Dermis blood vessel endothelial cell (primary cell): ENCODE results near the gene ALDH1A2. TPM values are rescaled to one million over a fixed set of nuclear protein-coding genes. Genes with fewer than 3 reads are reported as not detected.

Experiments
- DNase-seq: peaks from one replicate; pipeline ENCODE4 v3.0.0; 2010
- total RNA-seq: library from RNA; depleted of rRNA; stranded (reverse); fragments of >200 nt; gene quantifications from 2 replicates; pipeline ENCODE4 v1.2.3, GENCODE V29; 2014

Gene ALDH1A2
- total RNA-seq, 1 donor from 2014 or later = 29.4 TPM

GRCh38 chr15:57943171-57943570, 122.3 kb downstream of the ALDH1A2 start:
- no peak for DNase-seq

- no peak for DNase-seq
Measured at GRCh38 chr15:57941816-57942215, 123.7 kb downstream of the ALDH1A2 start.

DNA sequence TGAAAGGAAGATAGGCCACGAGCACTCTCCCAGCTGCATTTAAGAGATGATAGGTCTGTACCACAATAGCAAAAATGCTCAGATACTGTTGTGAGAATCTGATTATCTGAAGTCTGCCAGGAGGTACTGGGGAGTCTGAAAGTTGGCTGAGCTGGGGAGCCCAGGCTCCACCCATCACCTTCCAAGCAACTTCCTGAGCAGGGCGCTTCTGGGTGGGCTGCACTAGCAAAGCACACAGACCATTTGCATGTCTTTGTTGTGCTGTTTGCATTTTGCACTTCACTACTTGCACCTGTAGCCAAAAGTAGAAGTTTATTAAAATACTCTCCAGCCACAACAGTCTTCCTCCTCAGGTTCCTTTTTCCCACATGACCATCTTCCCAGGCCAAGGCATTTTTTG, 133.2 kb downstream of the ALDH1A2 start:
- DNase-seq = no peak

- DNase-seq = no peak
Measured at GRCh38 chr15:57931570-57931969, 133.9 kb downstream of the ALDH1A2 start.

- no peak for DNase-seq
Measured at GRCh38 chr15:57927091-57927631, 138.3 kb downstream of the ALDH1A2 start.

DNA sequence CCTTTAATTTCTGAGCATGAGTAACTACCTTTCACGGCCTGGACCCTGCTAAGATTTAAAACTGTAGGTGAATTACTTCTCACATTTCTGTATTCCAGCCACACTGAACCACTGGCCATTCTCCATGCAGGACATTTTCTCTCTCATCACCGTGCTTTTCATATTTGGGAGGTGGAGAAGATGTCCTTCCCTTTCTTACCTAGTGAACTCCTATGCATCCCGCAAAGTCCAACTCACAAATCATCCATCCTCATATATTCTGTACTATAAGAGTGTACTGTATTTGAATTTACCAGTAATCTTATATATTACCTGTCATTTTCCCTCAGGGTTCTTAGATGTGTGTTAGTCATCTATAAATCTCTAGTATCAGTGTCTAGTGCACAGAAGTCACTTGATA, 139.9 kb downstream of the ALDH1A2 start:
- DNase-seq = no peak

GRCh38 chr15:57924598-57924997, 140.9 kb downstream of the ALDH1A2 start:
- no peak for DNase-seq

GRCh38 chr15:57923750-57924149, 141.8 kb downstream of the ALDH1A2 start:
- DNase-seq = peak; percentile 64

- DNase-seq = peak; percentile 76
Measured at GRCh38 chr15:57923306-57923705, 142.2 kb downstream of the ALDH1A2 start.

- peak; percentile 84 for DNase-seq
Measured at GRCh38 chr15:57922776-57923175, 142.7 kb downstream of the ALDH1A2 start.

DNA sequence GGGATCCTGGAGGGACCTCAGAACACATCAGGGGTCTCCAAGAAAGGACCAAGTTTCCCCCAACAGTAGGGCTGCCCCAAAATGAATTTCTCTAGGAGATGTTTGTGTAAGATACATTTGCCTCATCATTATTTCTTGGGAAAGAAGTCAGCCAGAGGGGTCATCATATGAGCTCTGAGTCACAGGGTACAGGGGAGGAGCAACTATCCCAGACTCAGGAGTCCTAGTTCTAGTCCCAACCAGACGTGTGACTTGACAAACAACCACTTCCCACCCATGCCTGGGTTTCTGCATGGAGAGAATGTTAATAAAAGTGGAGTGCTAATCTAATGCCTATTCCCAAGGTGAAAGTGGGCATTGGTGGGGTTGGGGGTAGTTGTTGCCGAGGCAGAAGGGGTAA, 144.1 kb downstream of the ALDH1A2 start:
- DNase-seq = no peak

DNA sequence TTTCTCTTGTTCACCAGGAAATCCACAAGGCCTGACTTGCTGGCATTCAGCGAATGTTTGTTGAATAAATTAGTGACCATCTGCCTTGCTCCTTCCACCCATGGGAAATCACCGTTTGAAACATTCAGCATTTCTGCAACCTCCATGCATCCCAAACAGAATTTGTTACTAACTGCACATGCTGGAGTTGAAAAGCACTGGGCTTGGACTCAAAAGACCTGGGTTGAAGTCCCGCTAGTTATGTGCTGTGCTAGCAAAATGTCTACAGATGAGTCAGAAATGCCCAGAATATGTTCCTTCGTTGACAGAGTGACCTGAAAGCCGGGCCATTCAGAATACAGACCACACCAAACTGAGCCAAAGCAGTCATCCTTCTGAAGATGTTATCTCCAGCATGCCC, 144.6 kb downstream of the ALDH1A2 start:
- DNase-seq = peak; percentile 15

DNA sequence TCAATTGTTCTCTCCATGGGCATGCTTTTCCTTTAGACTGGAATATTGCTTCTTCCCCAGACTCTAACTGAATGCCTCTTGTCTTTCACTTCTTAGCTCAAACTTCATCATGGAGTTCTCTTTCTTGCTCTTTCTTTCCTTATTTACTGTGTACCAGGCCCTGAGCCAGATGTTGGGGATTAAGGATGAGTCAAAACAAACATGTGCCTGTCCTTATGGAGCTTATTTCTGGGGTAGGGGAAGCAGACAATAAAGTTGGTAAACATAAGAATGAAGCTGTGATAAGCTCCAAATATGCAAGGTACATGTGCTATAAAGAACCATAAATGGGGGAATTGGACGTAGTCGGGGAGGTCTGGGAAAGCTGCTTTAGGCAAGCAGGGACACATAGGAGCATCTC, 145.8 kb downstream of the ALDH1A2 start:
- DNase-seq = no peak

GRCh38 chr15:57917998-57918397, 147.5 kb downstream of the ALDH1A2 start:
- DNase-seq = no peak

DNA sequence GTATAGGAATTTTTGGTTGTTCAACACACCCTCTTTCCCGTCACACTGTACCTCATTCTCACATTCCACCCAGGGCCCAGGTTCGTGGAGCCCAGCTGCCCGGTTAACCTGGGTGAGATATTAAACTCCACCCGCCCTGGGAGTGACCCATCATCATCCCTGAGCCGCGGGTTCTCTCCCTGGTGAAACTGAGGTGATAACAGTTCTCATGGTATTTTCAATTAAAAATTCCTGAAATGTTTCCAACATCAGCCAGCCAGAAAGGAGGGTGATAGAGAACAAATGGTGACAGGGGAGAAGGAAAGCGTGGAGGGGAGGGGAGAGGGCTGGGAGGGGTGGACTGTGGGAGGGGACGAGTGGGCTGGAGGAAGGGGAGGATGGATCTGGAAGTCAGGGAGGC, 148.8 kb downstream of the ALDH1A2 start:
- no peak for DNase-seq

DNA sequence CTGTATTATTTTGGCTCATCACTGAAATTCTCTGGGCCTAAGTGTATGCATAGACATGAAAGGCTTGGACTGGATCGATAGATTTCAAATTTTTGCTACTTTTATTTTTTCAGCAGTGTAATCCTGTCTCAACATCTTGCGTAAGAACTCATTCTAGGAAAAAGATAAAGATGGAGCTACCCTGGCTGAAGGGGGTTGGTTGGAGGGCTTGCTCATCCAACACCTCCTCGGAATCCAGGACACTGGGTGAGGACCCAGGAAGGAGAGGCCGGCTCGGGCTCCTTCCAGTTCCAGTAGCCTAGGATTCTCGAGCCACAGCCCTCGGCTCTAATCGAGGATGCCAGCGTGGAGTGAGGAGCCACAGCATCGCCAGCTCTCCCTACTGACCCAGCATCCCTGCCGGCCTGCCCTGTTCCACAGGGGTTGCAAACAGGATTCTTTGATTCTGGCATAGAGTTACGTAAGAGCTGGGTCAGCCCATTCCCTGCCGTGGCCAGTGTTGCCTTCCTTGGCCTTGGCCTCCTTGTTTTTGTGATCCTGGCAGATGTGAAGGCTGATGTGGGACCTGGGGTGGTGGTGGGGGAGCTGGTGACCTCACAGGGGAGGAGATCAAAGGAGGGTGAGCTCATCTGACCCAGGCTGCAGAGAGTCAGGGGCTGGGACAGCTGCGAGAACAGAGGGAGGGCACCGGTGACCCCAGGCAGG, 149.5 kb downstream of the ALDH1A2 start:
- DNase-seq = no peak

GRCh38 chr15:57914350-57915055, 151.0 kb downstream of the ALDH1A2 start:
- DNase-seq = peak; percentile 10

DNA sequence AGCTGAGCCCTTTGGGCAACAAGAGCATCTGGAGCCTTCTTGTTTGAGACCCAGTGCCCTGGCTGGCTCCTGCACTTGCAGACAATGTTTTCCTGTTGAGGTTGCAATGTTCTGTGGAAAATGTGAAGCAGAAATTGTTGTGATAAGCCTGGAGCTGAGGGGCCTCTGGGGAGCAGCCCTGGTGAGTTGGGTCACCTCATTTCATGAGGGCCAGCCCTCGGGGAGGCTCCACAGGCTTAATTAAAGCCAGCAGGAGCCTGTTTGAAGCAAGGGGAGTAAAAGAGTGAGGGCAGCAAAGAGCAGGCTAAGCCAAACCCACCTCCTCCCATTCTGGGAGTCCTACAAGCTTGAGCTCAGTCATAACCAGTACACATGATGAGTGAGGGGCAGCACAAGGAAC, 154.3 kb downstream of the ALDH1A2 start:
- no peak for DNase-seq

DNA sequence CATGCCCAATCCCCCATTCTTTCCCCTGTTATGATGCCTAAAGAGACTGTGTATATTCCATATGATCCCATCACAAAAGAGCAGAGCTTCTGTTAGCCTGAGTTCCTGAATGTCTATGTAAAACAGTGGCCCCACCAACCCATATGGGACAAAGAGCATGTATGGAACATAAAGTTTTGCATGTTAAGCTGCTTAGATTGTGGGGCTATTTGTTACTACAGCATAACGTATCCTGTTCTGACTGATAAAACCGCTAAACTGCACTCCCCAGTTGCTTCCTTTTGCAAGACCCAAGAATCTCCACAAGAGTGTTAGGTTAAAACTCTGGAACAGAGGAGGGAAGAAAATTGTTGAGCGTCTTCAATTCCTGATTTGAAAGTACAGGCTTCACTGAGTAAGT, 154.8 kb downstream of the ALDH1A2 start:
- no peak for DNase-seq

GRCh38 chr15:57909388-57909787, 156.1 kb downstream of the ALDH1A2 start:
- peak; percentile 19 for DNase-seq

GRCh38 chr15:57903626-57904025, 161.9 kb downstream of the ALDH1A2 start:
- no peak for DNase-seq
